CD4-positive, alpha-beta T cell treated with Interleukin-2 at 100 ng/mL for 4 hours (primary cell): ENCODE results near the gene TECR.
"Not testable (repeated sequence)": the region's sequence is repeated elsewhere in the genome, so short reads cannot be mapped to it uniquely, and the experiment has no call there.

Source experiments
- DNase-seq: peaks from one replicate; pipeline ENCODE4 v3.0.0-alpha.2; 2020; ENCODE audit warnings: low spot score

Gene TECR

GRCh38 chr19:14536926-14537692 is 7.7 kb downstream of the TECR start:
- peak; percentile 24 for DNase-seq

GRCh38 chr19:14540741-14541525 is 11.5 kb downstream of the TECR start:
- DNase-seq = no peak

- DNase-seq = not testable (repeated sequence)
Observed at GRCh38 chr19:14541979-14542378, 12.6 kb downstream of the TECR start.

- no peak for DNase-seq
Observed at GRCh38 chr19:14542711-14543328, 13.4 kb downstream of the TECR start.

GRCh38 chr19:14544047-14544446 is 14.7 kb downstream of the TECR start:
- no peak for DNase-seq

- no peak for DNase-seq
Observed at GRCh38 chr19:14544977-14545715, 15.8 kb downstream of the TECR start.

GRCh38 chr19:14545716-14546082 is 16.3 kb downstream of the TECR start:
- no peak for DNase-seq

GRCh38 chr19:14550201-14550754 is 20.9 kb downstream of the TECR start:
- DNase-seq = no peak

GRCh38 chr19:14551134-14552005 is 22.0 kb downstream of the TECR start:
- peak; percentile 82 for DNase-seq

GRCh38 chr19:14552006-14552360 is 22.6 kb downstream of the TECR start:
- not testable (repeated sequence) for DNase-seq

- DNase-seq = no peak
Observed at GRCh38 chr19:14553042-14553938, 23.9 kb downstream of the TECR start.

GRCh38 chr19:14553939-14554243 is 24.5 kb downstream of the TECR start:
- DNase-seq = no peak

GRCh38 chr19:14554382-14554812 is 25.0 kb downstream of the TECR start:
- no peak for DNase-seq

GRCh38 chr19:14555918-14556661 is 26.7 kb downstream of the TECR start:
- no peak for DNase-seq

GRCh38 chr19:14556662-14557188 is 27.3 kb downstream of the TECR start:
- peak; percentile 78 for DNase-seq

- no peak for DNase-seq
Observed at GRCh38 chr19:14558370-14559066, 29.1 kb downstream of the TECR start.

- DNase-seq = no peak
Observed at GRCh38 chr19:14559916-14560775, 30.8 kb downstream of the TECR start.

- DNase-seq = no peak
Observed at GRCh38 chr19:14560776-14561108, 31.3 kb downstream of the TECR start.
